Right lobe of liver (tissue), 6 donors: ENCODE results near the gene LIN28B. TPM values are rescaled to one million over a fixed set of nuclear protein-coding genes. Genes with fewer than 3 reads are reported as not detected.

Experiments
- ATAC-seq, 4 donors: fragments of 200-7000 bp; cut with Tn5 transposase; one replicate each; pipeline ENCODE4 v1.9.1; 2020; ENCODE audit warnings: mild to moderate bottlenecking in 4 of 4, moderate library complexity in 4 of 4
- DNase-seq, 3 donors: peaks; one replicate each; pipeline ENCODE4 v3.0.0-alpha.2; 2020
- H3K27ac ChIP-seq, 3 donors: fragments of 200-600 bp; one replicate each; pipeline ENCODE4 v1.8.0; 2022
- H3K27me3 ChIP-seq, 2 donors: fragments of 200-600 bp; one replicate each; pipeline ENCODE4 v1.8.0; 2022
- H3K36me3 ChIP-seq, 4 donors: fragments of 200-600 bp; sonication (generic) in 1 of 4; one replicate each; pipeline versions ENCODE4 v1.5.1 to v1.8.0; 2017 to 2022; ENCODE audit warnings: control low read depth in 1 of 4
- H3K4me1 ChIP-seq, 4 donors: fragments of 200-600 bp; sonication (generic) in 1 of 4; one replicate each; pipeline versions ENCODE4 v1.5.1 to v1.8.0; 2017 to 2022; ENCODE audit warnings: control low read depth in 1 of 4
- H3K4me3 ChIP-seq, 3 donors: fragments of 200-600 bp; one replicate each; pipeline ENCODE4 v1.8.0; 2022
- H3K9me3 ChIP-seq, 4 donors: fragments of 200-600 bp; sonication (generic) in 1 of 4; one replicate each; pipeline versions ENCODE4 v1.5.1 to v1.8.0; 2017 to 2022; ENCODE audit warnings: control low read depth in 1 of 4
- POLR2A ChIP-seq: fragments of 450-650 bp; IDR thresholded peaks from one replicate; pipeline ENCODE4 v1.6.1; 2017; ENCODE audit warnings: antibody characterized with exemption, mild to moderate bottlenecking
- WGBS: methylation state at CpG from one replicate; pipeline ENCODE4 v1.1.6; 2018; ENCODE audit warnings: low coverage, low lambda C conversion rate; ENCODE audit not compliant: insufficient coverage; ENCODE audit errors: missing lambda C conversion rate; 5-methylcytosine and 5-hydroxymethylcytosine counted together
- intact Hi-C, 2 donors: fragments of 100-400 bp; cut with DNase I; formaldehyde crosslinking; loops; one replicate each; pipeline versions ENCODE4 v1.11.2 to v1.14.1; 2022
- total RNA-seq, 6 experiments: library from RNA; depleted of rRNA in 2 of 6; stranded (reverse); fragments of >200 nt in 2 of 6; fragmentation: NEBNext Ultra II Directional in 3 of 6; extraction: Animal tissue kit (Norgen Biotek cat#: 25700) in 3 of 6; gene quantifications; one replicate each; pipeline versions ENCODE4 v1.1.0 to v1.2.4, GENCODE V29; 2016 to 2023
- TF ChIP-seq, protein P1 (sequence below), 4 donors: fragments of 200-600 bp in 3 of 4; fragments of 450-650 bp in 1 of 4; IDR thresholded peaks; one replicate each; pipeline versions ENCODE4 v1.5.1 to v1.8.0; 2016 to 2022; ENCODE audit warnings: antibody characterized with exemption in 4 of 4, mild to moderate bottlenecking in 2 of 4
- donor health status: DM: no; HTN: yes; CAD: no.
- donor health status: DM: no; HTN: no; CAD: no.
- donor health status: DM: no; HTN: no; CAD: no.
- donor health status: DM: no; HTN: yes; CAD: no.
- donor health status: DM: no; HTN: yes; CAD: no.

LIN28B gene
- total RNA-seq, 6 experiments from 2014 or later, result not detected

GRCh38 chr6:105028898-105029297 is 72.0 kb downstream of the LIN28B start:
- Histone ChIP-seq H3K4me3 (no peak overlapping the region), H3K27me3 (no peaks in the 10 kb centered on the region), H3K9me3 (no peaks in the 10 kb centered on the region), H3K36me3 (no peaks in the 10 kb centered on the region), H3K4me1 (no peaks in the 10 kb centered on the region), H3K27ac (no peak overlapping the region)
- 71% methylated on average over 4 of the region's 4 CpGs for WGBS
- TF ChIP-seq POLR2A, result no peak
- TF ChIP-seq, protein P1, sequence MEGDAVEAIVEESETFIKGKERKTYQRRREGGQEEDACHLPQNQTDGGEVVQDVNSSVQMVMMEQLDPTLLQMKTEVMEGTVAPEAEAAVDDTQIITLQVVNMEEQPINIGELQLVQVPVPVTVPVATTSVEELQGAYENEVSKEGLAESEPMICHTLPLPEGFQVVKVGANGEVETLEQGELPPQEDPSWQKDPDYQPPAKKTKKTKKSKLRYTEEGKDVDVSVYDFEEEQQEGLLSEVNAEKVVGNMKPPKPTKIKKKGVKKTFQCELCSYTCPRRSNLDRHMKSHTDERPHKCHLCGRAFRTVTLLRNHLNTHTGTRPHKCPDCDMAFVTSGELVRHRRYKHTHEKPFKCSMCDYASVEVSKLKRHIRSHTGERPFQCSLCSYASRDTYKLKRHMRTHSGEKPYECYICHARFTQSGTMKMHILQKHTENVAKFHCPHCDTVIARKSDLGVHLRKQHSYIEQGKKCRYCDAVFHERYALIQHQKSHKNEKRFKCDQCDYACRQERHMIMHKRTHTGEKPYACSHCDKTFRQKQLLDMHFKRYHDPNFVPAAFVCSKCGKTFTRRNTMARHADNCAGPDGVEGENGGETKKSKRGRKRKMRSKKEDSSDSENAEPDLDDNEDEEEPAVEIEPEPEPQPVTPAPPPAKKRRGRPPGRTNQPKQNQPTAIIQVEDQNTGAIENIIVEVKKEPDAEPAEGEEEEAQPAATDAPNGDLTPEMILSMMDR (IDR thresholded peaks at IDR 0.05), result no peak
- intact Hi-C loops, result no loop called here
- DNase-seq (no peak), ATAC-seq (no peak)

DNA sequence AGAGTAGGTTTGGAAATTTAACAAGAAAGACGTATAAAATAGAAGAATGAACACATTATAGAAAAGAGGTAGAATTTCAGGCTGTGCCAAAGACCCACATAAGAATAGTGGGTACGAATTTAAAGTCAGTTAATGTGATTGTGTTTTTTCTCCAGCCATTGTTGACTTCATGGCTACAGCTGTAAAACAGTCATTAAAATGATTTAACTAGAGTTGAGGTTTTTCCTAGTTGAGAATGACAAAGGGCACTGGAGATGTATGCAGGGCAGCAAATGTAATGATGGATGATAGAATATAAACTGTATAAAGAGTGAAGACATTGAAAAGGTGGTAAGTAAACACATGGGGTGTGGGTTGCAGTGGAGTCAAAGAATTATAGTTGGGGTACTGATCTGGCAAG is 72.7 kb downstream of the LIN28B start:
- Histone ChIP-seq H3K36me3 (no peaks in the 10 kb centered on the region), H3K4me3 (no peak overlapping the region), H3K4me1 (no peaks in the 10 kb centered on the region), H3K27ac (no peak overlapping the region), H3K9me3 (no peaks in the 10 kb centered on the region), H3K27me3 (no peaks in the 10 kb centered on the region)
- no peak for DNase-seq
- TF ChIP-seq, protein P1 (IDR thresholded peaks at IDR 0.05), result no peak
- no peak for TF ChIP-seq POLR2A
- intact Hi-C loops, result no loop called here
- WGBS, result 48% methylated on average over 2 of the region's 2 CpGs
- no peak for ATAC-seq

DNA sequence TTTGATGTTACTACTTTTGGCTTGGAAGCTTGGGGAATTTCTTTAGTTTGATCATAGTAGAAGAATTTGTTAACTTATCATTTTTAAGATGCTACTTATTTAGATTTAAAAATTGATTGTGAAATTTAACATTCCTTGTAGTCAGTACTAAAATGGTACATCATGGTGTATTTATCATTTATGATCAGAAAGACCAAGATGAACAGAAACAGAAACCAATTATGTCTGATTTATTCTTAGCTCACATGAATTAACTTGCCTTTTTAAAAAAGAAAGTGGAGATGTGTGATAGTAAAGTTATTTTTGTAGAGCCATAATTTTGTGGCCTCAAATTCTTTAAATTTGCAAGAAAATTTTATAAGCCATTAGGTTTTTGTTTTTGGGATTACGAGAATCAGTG is 77.6 kb downstream of the LIN28B start:
- WGBS, result 59% methylated on average over 1 of the region's 1 CpG
- ATAC-seq (no peak), DNase-seq (no peak)
- Histone ChIP-seq H3K27me3 (peaks cover 0 to 4% of the 10 kb centered on the region in 2 donors), H3K27ac (no peak overlapping the region), H3K4me3 (no peak overlapping the region), H3K9me3 (no peaks in the 10 kb centered on the region), H3K36me3 (no peaks in the 10 kb centered on the region), H3K4me1 (no peaks in the 10 kb centered on the region)
- no peak for TF ChIP-seq POLR2A
- TF ChIP-seq, protein P1 (IDR thresholded peaks at IDR 0.05), result no peak
- intact Hi-C loops, result no loop called here

DNA sequence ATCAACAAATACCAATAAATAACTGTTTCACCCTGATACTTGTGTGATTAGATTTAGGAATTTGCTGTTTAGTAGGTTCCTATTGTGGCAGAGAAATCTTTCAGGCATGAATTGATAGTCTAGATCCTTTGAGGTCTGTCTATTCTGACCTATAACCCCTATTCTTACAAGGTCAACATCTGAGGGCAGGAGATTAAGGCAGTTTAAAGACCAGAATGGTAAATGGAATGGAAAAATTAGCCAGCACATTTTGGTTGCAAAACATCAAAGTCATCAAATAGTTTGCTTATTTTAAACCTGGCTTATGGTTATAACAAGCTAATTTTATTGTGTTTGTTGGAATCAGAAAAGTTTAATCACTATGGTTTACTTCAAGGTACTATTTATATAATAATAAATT is 78.4 kb downstream of the LIN28B start:
- H3K9me3 ChIP-seq, result no peaks in the 10 kb centered on the region
- intact Hi-C loops, result no loop called here
- TF ChIP-seq POLR2A, result no peak
- TF ChIP-seq, protein P1 (IDR thresholded peaks at IDR 0.05), result no peak
- no peak for ATAC-seq
- no peaks in the 10 kb centered on the region for H3K36me3 ChIP-seq
- H3K4me1 ChIP-seq, result no peaks in the 10 kb centered on the region
- H3K4me3 ChIP-seq, result no peak overlapping the region
- peaks cover 0 to 4% of the 10 kb centered on the region in 2 donors for H3K27me3 ChIP-seq
- H3K27ac ChIP-seq, result no peak overlapping the region
- DNase-seq, result no peak

GRCh38 chr6:105036351-105036750 is 79.4 kb downstream of the LIN28B start:
- Histone ChIP-seq H3K9me3 (no peaks in the 10 kb centered on the region), H3K27ac (no peak overlapping the region), H3K4me3 (no peak overlapping the region), H3K4me1 (no peaks in the 10 kb centered on the region), H3K27me3 (peaks cover 0 to 4% of the 10 kb centered on the region in 2 donors), H3K36me3 (no peaks in the 10 kb centered on the region)
- DNase-seq, result no peak
- intact Hi-C loops, result no loop called here
- ATAC-seq, result no peak
- TF ChIP-seq POLR2A, result no peak
- TF ChIP-seq, protein P1 (IDR thresholded peaks at IDR 0.05), result no peak
- WGBS, result 78% methylated on average over 1 of the region's 1 CpG
